Fibroblast of lung (primary cell): Measurements from ENCODE around the gene HDLBP. TPM values are rescaled to one million over a fixed set of nuclear protein-coding genes. Genes with fewer than 3 reads are reported as not detected.

Source experiments
- DNase-seq, 2 donors: peaks; one replicate each; pipeline versions ENCODE4 v3.0.0 to v3.0.0-alpha.2; 2010; ENCODE audit warnings: low read depth in 2 of 2
- H2AFZ ChIP-seq: 2 replicates; pipeline ENCODE4 v1.5.1; 2012; ENCODE audit warnings: low read length, control low read depth, inconsistent platforms
- H3K27ac ChIP-seq: 2 replicates; pipeline ENCODE4 v1.5.1; 2011; ENCODE audit warnings: low read length, control low read depth; ENCODE audit not compliant: insufficient read depth
- H3K27me3 ChIP-seq: 2 replicates; pipeline ENCODE4 v1.5.1; 2011; ENCODE audit warnings: mild to moderate bottlenecking, low read length; ENCODE audit not compliant: control insufficient read depth, insufficient read depth
- H3K36me3 ChIP-seq: 2 replicates; pipeline ENCODE4 v1.5.1; 2011; ENCODE audit warnings: low read length; ENCODE audit not compliant: control insufficient read depth, insufficient read depth
- H3K4me1 ChIP-seq: 2 replicates; pipeline ENCODE4 v1.5.1; 2011; ENCODE audit warnings: low read length; ENCODE audit not compliant: control insufficient read depth, insufficient read depth; ENCODE audit errors: extremely low read depth
- H3K4me2 ChIP-seq: 2 replicates; pipeline ENCODE4 v1.5.1; 2011; ENCODE audit warnings: low read length, control low read depth; ENCODE audit not compliant: insufficient read depth; ENCODE audit errors: extremely low read depth
- H3K4me3 ChIP-seq, 4 experiments: fragments of 200-600 bp in 1 of 4; sonication (generic) in 1 of 4; replicated peaks in 1 of 4; 2 replicates each; pipeline ENCODE4 v1.5.1; 2011 to 2016; ENCODE audit warnings: low read length in 4 of 4, low read depth in 3 of 4, mild to moderate bottlenecking in 3 of 4, control low read depth in 2 of 4, inconsistent platforms in 1 of 4, mixed read lengths in 1 of 4; ENCODE audit not compliant: insufficient read depth in 1 of 4; ENCODE audit errors: control extremely low read depth in 1 of 4
- H3K79me2 ChIP-seq: 2 replicates; pipeline ENCODE4 v1.5.1; 2012; ENCODE audit warnings: mild to moderate bottlenecking, low read length, inconsistent platforms; ENCODE audit not compliant: control insufficient read depth, insufficient read depth
- H3K9ac ChIP-seq: 2 replicates; pipeline ENCODE4 v1.5.1; 2011; ENCODE audit warnings: mild to moderate bottlenecking, low read length, control low read depth; ENCODE audit not compliant: insufficient read depth
- H3K9me3 ChIP-seq: 2 replicates; pipeline ENCODE4 v1.5.1; 2012; ENCODE audit warnings: low read depth, low read length; ENCODE audit not compliant: control insufficient read depth, insufficient read depth
- H4K20me1 ChIP-seq: 2 replicates; pipeline ENCODE4 v1.5.1; 2011; ENCODE audit warnings: low read length; ENCODE audit not compliant: control insufficient read depth, insufficient read depth; ENCODE audit errors: extremely low read depth
- CTCF ChIP-seq, 2 donors: IDR thresholded peaks in 1 of 2; conservative IDR thresholded peaks in 1 of 2; 1 replicate in 1 of 2; 2 replicates in 1 of 2; pipeline ENCODE4 v1.5.1; 2011 to 2012; ENCODE audit warnings: low read length in 2 of 2, control low read depth in 1 of 2, inconsistent platforms in 1 of 2, low read depth in 1 of 2, mild to moderate bottlenecking in 1 of 2
- EZH2 ChIP-seq: IDR thresholded peaks from 2 replicates; pipeline ENCODE4 v1.5.1; 2012; ENCODE audit warnings: low read length, control low read depth, mild to moderate bottlenecking; ENCODE audit errors: missing control alignments
- polyA plus RNA-seq, 2 donors: library from polyadenylated mRNA; depleted of rRNA in 1 of 2; stranded (reverse) in 1 of 2; unstranded in 1 of 2; fragments of >200 nt; gene quantifications; 2 replicates each; pipeline ENCODE4 v1.2.1, GENCODE V29; 2011 to 2012; ENCODE audit warnings: missing spikeins in 1 of 2
- total RNA-seq: library from RNA; depleted of rRNA; stranded (reverse); fragments of >200 nt; gene quantifications from 2 replicates; pipeline ENCODE4 v1.2.1, GENCODE V29; 2014

HDLBP gene
- total and polyA plus RNA-seq, 2 donors (not counting 1 experiment from before 2014, with no cell fraction given) = 626 to 1,354 TPM

- Histone ChIP-seq H3K9ac (no peak overlapping the region), H3K4me2 (no peak overlapping the region), H3K4me3 (no peak overlapping the region), H3K9me3 (no peaks in the 10 kb centered on the region), H3K27me3 (peaks cover 13% of the 10 kb centered on the region), H3K36me3 (no peaks in the 10 kb centered on the region), H3K79me2 (no peaks in the 10 kb centered on the region), H3K27ac (no peak overlapping the region), H2AFZ (no peak overlapping the region), H4K20me1 (no peaks in the 10 kb centered on the region), H3K4me1 (no peaks in the 10 kb centered on the region)
- no peak for TF ChIP-seq CTCF (conservative IDR thresholded peaks at IDR 0.05 in 1 of 2, IDR thresholded peaks at IDR 0.05 in 1 of 2; ENCODE audit: low read depth in 1 of 2, low read length in 2 of 2)
- no peak for TF ChIP-seq EZH2
- DNase-seq = no peak
These were observed 101.3 kb downstream of the HDLBP start for GRCh38 chr2:241214209-241214608.

GRCh38 chr2:241213567-241213966 is 101.9 kb downstream of the HDLBP start:
- no peak overlapping the region for H3K4me2 ChIP-seq
- no peak overlapping the region for H3K9ac ChIP-seq
- peaks cover 13% of the 10 kb centered on the region for H3K27me3 ChIP-seq
- no peaks in the 10 kb centered on the region for H3K79me2 ChIP-seq
- no peaks in the 10 kb centered on the region for H3K36me3 ChIP-seq
- no peak for DNase-seq
- no peaks in the 10 kb centered on the region for H3K4me1 ChIP-seq
- TF ChIP-seq EZH2 (no peak), CTCF (conservative IDR thresholded peaks at IDR 0.05 in 1 of 2, IDR thresholded peaks at IDR 0.05 in 1 of 2; ENCODE audit: low read depth in 1 of 2, low read length in 2 of 2) (no peak)
- H3K4me3 ChIP-seq = no peak overlapping the region
- no peak overlapping the region for H3K27ac ChIP-seq
- H3K9me3 ChIP-seq = no peaks in the 10 kb centered on the region
- no peaks in the 10 kb centered on the region for H4K20me1 ChIP-seq
- H2AFZ ChIP-seq = no peak overlapping the region

- Histone ChIP-seq H3K79me2 (no peaks in the 10 kb centered on the region), H3K27me3 (peaks cover 13% of the 10 kb centered on the region), H3K4me2 (no peak overlapping the region), H4K20me1 (no peaks in the 10 kb centered on the region), H3K9me3 (no peaks in the 10 kb centered on the region), H3K4me3 (no peak overlapping the region), H3K36me3 (no peaks in the 10 kb centered on the region), H3K9ac (no peak overlapping the region), H3K27ac (no peak overlapping the region), H2AFZ (no peak overlapping the region), H3K4me1 (no peaks in the 10 kb centered on the region)
- no peak for TF ChIP-seq EZH2
- TF ChIP-seq CTCF (conservative IDR thresholded peaks at IDR 0.05 in 1 of 2, IDR thresholded peaks at IDR 0.05 in 1 of 2; ENCODE audit: low read depth in 1 of 2, low read length in 2 of 2) = no peak
- DNase-seq = no peak
These were observed 102.4 kb downstream of the HDLBP start for GRCh38 chr2:241213041-241213440.
